K562 (cell line): ENCODE measurements around the gene RELA. TPM values are rescaled to one million over a fixed set of nuclear protein-coding genes. Genes with fewer than 3 reads are reported as not detected.

Source experiments
- ATAC-seq: fragments of 200-7000 bp; cut with Tn5 transposase; 3 replicates; pipeline ENCODE4 v1.9.1; 2020; ENCODE audit warnings: moderate library complexity
- BruUV-seq: library from RNA; stranded (reverse); fragments of 400-500 nt; replicated peaks from 2 replicates; lab custom pipeline; 2021; lab: Mats Ljungman, UMichigan
- CTCF ChIA-PET: fragments of 300-600 bp; formaldehyde crosslinking; extraction: SDS; loops from one replicate; lab custom pipeline; 2021; ENCODE audit warnings: low intra/inter-chr PET ratio; lab: Yijun Ruan, JAX
- POLR2A ChIA-PET: fragments of 300-600, 350-650 bp; sonication (Branson Sonifier 250); formaldehyde crosslinking; extraction: SDS; loops from one replicate; lab custom pipeline; 2021; ENCODE audit warnings: antibody characterized with exemption, inconsistent platforms; lab: Yijun Ruan, JAX
- DNase-seq, 4 experiments: peaks; one replicate each; pipeline versions ENCODE4 v3.0.0 to v3.0.0-alpha.2; 2011 to 2018; ENCODE audit warnings: low spot score in 3 of 4, mixed read lengths in 3 of 4; ENCODE audit errors: extremely low read depth in 1 of 4
- FAIRE-seq: peaks from 2 replicates; lab custom pipeline; 2011; peaks lifted over from hg19 to GRCh38; lab: Jason Lieb, UNC
- H2AFZ ChIP-seq: 2 replicates; pipeline ENCODE4 v1.6.0; 2011; ENCODE audit warnings: low read depth, low read length, control low read depth, inconsistent platforms
- H3K27ac ChIP-seq: fragments of 200-600 bp; 3 replicates; pipeline ENCODE4 v1.8.0; 2011; ENCODE audit warnings: low read depth, mild to moderate bottlenecking, control low read depth, inconsistent platforms, low read length, moderate library complexity, mixed read lengths; ENCODE audit errors: extremely low read depth
- H3K27me3 ChIP-seq, 2 experiments: fragments of 300-600 bp in 1 of 2; 2 replicates in 1 of 2; 3 replicates in 1 of 2; pipeline versions ENCODE4 v1.6.0 to v1.8.0; 2011; ENCODE audit warnings: inconsistent platforms in 2 of 2, low read length in 2 of 2, mild to moderate bottlenecking in 1 of 2, mixed read lengths in 1 of 2, moderate library complexity in 1 of 2; ENCODE audit not compliant: control insufficient read depth in 2 of 2, insufficient read depth in 2 of 2
- H3K36me3 ChIP-seq: fragments of 300-600 bp; 3 replicates; pipeline ENCODE4 v1.8.0; 2011; ENCODE audit warnings: mild to moderate bottlenecking, low read length, inconsistent platforms; ENCODE audit not compliant: control insufficient read depth, insufficient read depth
- H3K4me1 ChIP-seq, 2 experiments: fragments of 200-600 bp in 1 of 2; replicated peaks in 1 of 2; 2 replicates in 1 of 2; 3 replicates in 1 of 2; pipeline versions ENCODE4 v1.5.1 to v1.8.0; 2011; ENCODE audit warnings: inconsistent platforms in 2 of 2, low read length in 2 of 2, mild to moderate bottlenecking in 1 of 2, mixed read lengths in 1 of 2, moderate library complexity in 1 of 2; ENCODE audit not compliant: control insufficient read depth in 2 of 2, insufficient read depth in 2 of 2
- H3K4me2 ChIP-seq: 2 replicates; pipeline ENCODE4 v1.6.1; 2011; ENCODE audit warnings: low read length, control low read depth, inconsistent platforms, mixed read lengths; ENCODE audit not compliant: insufficient read depth
- H3K4me3 ChIP-seq: fragments of 200-600 bp; sonication (generic), shearing (Covaris generic); 2 replicates; pipeline ENCODE4 v1.5.1; 2016; ENCODE audit warnings: control low read depth, inconsistent platforms
- H3K79me2 ChIP-seq: fragments of 200-600 bp; 3 replicates; pipeline ENCODE4 v1.8.0; 2011; ENCODE audit warnings: low read length, inconsistent platforms; ENCODE audit not compliant: control insufficient read depth, insufficient read depth
- H3K9ac ChIP-seq, 2 experiments: 2 replicates each; pipeline versions ENCODE4 v1.6.0 to v1.6.1; 2011; ENCODE audit warnings: low read depth in 2 of 2, low read length in 2 of 2, control low read depth in 1 of 2, inconsistent platforms in 1 of 2, mild to moderate bottlenecking in 1 of 2, mixed read lengths in 1 of 2; ENCODE audit not compliant: insufficient read depth in 1 of 2
- H3K9me1 ChIP-seq: one replicate; pipeline ENCODE4 v1.6.0; 2011; ENCODE audit warnings: inconsistent platforms, mild to moderate bottlenecking, low read length, moderate library complexity; ENCODE audit not compliant: control insufficient read depth, insufficient read depth
- H3K9me3 ChIP-seq: replicated peaks from 2 replicates; pipeline ENCODE4 v1.5.1; 2011; ENCODE audit warnings: low read depth, low read length, inconsistent platforms; ENCODE audit not compliant: control insufficient read depth, insufficient read depth
- H4K20me1 ChIP-seq: replicated peaks from 2 replicates; pipeline ENCODE4 v1.6.1; 2011; ENCODE audit warnings: low read length, inconsistent platforms, mixed read lengths; ENCODE audit not compliant: control insufficient read depth, insufficient read depth
- CHD7 ChIP-seq: fragments of 200-600 bp; sonication (generic); IDR thresholded peaks from one replicate; pipeline ENCODE4 v1.6.1; 2012; ENCODE audit warnings: mild to moderate bottlenecking, low read depth, low read length, inconsistent platforms
- E2F3 ChIP-seq: fragments of 250-450 bp; sonication (Bioruptor Pico); IDR thresholded peaks from 2 replicates; pipeline ENCODE4 v1.4.0; 2020; ENCODE audit warnings: mild to moderate bottlenecking
- HCFC1 ChIP-seq: IDR thresholded peaks from 2 replicates; pipeline ENCODE4 v1.6.1; 2012; ENCODE audit warnings: low read depth, low read length, improper control_type of control experiment
- NR2C2 ChIP-seq, 2 experiments: fragments of 200-800 bp in 1 of 2; sonication (Bioruptor generic) in 1 of 2; sonication (generic) in 1 of 2; formaldehyde crosslinking in 1 of 2; IDR thresholded peaks; 2 replicates each; pipeline versions ENCODE4 v1.6.1 to v1.8.0; 2016 to 2022; ENCODE audit warnings: mild to moderate bottlenecking in 1 of 2, missing compliant biosample characterization in 1 of 2, missing genetic modification characterization in 1 of 2, missing genetic modification reagents in 1 of 2
- POLR3A ChIP-seq: IDR thresholded peaks from 2 replicates; pipeline ENCODE4 v1.6.1; 2011; ENCODE audit warnings: borderline replicate concordance, mild to moderate bottlenecking, moderate library complexity; ENCODE audit not compliant: insufficient read length, insufficient read depth; ENCODE audit errors: extremely low read depth
- PRMT5 ChIP-seq: sonication (generic); formaldehyde crosslinking; IDR thresholded peaks from 2 replicates; pipeline ENCODE4 v1.5.0; 2020; ENCODE audit warnings: missing genetic modification reagents
- ZNF239 ChIP-seq: fragments of 250-450 bp; sonication (Bioruptor Pico); IDR thresholded peaks from 2 replicates; pipeline ENCODE4 v1.4.0; 2020; ENCODE audit warnings: mild to moderate bottlenecking
- ZNF263 ChIP-seq: sonication (generic); formaldehyde crosslinking; IDR thresholded peaks from 2 replicates; pipeline ENCODE4 v1.8.0; 2022; ENCODE audit warnings: mild to moderate bottlenecking, missing genetic modification reagents, borderline replicate concordance
- WGBS: fragments of 100-300 bp; shearing (Covaris generic); methylation state at CpG from one replicate; pipeline ENCODE4 v1.1.6; 2016; ENCODE audit warnings: low coverage, mixed read lengths; ENCODE audit not compliant: insufficient coverage; ENCODE audit errors: missing lambda C conversion rate; 5-methylcytosine and 5-hydroxymethylcytosine counted together
- in situ Hi-C: fragments of 300-500 bp; cut with MboI; formaldehyde crosslinking; loops from 4 replicates; pipeline ENCODE4 v1.15.0; 2018; ENCODE audit warnings: inconsistent platforms, mixed read lengths
- intact Hi-C: fragments of 100-400 bp; cut with micrococcal nuclease; formaldehyde crosslinking; loops from 2 replicates; pipeline ENCODE4 v1.14.2; 2022
- polyA plus RNA-seq, 8 experiments: library from polyadenylated mRNA; depleted of rRNA in 4 of 8; stranded (reverse) in 5 of 8; unstranded in 3 of 8; fragments of >200 nt; fragmentation: Nextera tagmentation in 2 of 8; fragmentation: Illumina TruSeq in 1 of 8; extraction: Ambion mirVana in 2 of 8; extraction: Trizol in 1 of 8; gene quantifications; 2 replicates each; pipeline versions ENCODE4 v1.2.1 to v1.2.3, GENCODE V29; 2011 to 2014; ENCODE audit warnings: inconsistent platforms in 1 of 8, missing spikeins in 1 of 8
- total RNA-seq, 7 experiments: library from RNA; depleted of rRNA in 6 of 7; stranded (reverse); fragments of >200 nt in 6 of 7; fragmentation: Illumina TruSeq in 2 of 7; extraction: Trizol in 2 of 7; gene quantifications; 2 replicates each; pipeline versions ENCODE4 v1.2.1 to v1.2.3, GENCODE V29; 2011 to 2021; ENCODE audit warnings: low replicate concordance in 1 of 7

The RELA gene
- total and polyA plus RNA-seq, 9 of the 15 experiments (the other 6 are each of a cell fraction or from before 2014, with no cell fraction given), result 6.0 to 67.4 (median 20.6) TPM

- TF ChIP-seq NR2C2 (CRISPR knock-in tag; IDR thresholded peaks at IDR 0.05), result peak; percentile 29
- TF ChIP-seq NR2C2 (tag; IDR thresholded peaks at IDR 0.05), result no peak
- TF ChIP-seq ZNF239 (CRISPR knock-in tag), result no peak
- TF ChIP-seq E2F3 (CRISPR knock-in tag), result no peak
Measured at GRCh38 chr11:65662247-65662798, 393 bp downstream of the RELA start (continued).

GRCh38 chr11:65661599-65662246, 993 bp downstream of the RELA start:
- ATAC-seq (no peak), DNase-seq (no peak), FAIRE-seq (no peak)
- H2AFZ ChIP-seq, result no peak overlapping the region
- BruUV-seq, result no TSS peak
- 0 out of 2 replicates have a peak, but pooled peaks cover 4% of the 10 kb centered on the region for H4K20me1 ChIP-seq
- in situ Hi-C loops (no loop called here), intact Hi-C loops (no loop called here)
- peak overlapping the region; percentile 85 to 93 for H3K9ac ChIP-seq
- peaks cover 49% of the 10 kb centered on the region for H3K36me3 ChIP-seq
- H3K4me1 ChIP-seq, result peaks cover 7 to 20% of the 10 kb centered on the region in 2 experiments; a peak in 4 of 5 replicates
- H3K4me2 ChIP-seq, result peak overlapping the region; percentile 99
- no peaks in the 10 kb centered on the region for H3K9me3 ChIP-seq
- H3K27me3 ChIP-seq, result no peaks in the 10 kb centered on the region
- WGBS, result 65% methylated on average over 22 of the region's 25 CpGs
- peak overlapping the region; percentile 92 for H3K4me3 ChIP-seq
- peaks cover 5% of the 10 kb centered on the region for H3K9me1 ChIP-seq
- peak overlapping the region; percentile 87 for H3K27ac ChIP-seq
- ChIA-PET POLR2A (no interaction called here), CTCF (no interaction called here)
- H3K79me2 ChIP-seq, result peaks cover 25% of the 10 kb centered on the region
- TF ChIP-seq HCFC1 (no peak), ZNF263 (peak; percentile 12; the same call in 1 of the 2 replicates), POLR3A (no peak), CHD7 (no peak), PRMT5 (CRISPR knock-in tag) (0 out of 2 replicates have a peak, but pooled peaks have one; percentile 32)
